ENCODE results near the gene RNF141.

The RNF141 gene, protein sequence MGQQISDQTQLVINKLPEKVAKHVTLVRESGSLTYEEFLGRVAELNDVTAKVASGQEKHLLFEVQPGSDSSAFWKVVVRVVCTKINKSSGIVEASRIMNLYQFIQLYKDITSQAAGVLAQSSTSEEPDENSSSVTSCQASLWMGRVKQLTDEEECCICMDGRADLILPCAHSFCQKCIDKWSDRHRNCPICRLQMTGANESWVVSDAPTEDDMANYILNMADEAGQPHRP

DNA sequence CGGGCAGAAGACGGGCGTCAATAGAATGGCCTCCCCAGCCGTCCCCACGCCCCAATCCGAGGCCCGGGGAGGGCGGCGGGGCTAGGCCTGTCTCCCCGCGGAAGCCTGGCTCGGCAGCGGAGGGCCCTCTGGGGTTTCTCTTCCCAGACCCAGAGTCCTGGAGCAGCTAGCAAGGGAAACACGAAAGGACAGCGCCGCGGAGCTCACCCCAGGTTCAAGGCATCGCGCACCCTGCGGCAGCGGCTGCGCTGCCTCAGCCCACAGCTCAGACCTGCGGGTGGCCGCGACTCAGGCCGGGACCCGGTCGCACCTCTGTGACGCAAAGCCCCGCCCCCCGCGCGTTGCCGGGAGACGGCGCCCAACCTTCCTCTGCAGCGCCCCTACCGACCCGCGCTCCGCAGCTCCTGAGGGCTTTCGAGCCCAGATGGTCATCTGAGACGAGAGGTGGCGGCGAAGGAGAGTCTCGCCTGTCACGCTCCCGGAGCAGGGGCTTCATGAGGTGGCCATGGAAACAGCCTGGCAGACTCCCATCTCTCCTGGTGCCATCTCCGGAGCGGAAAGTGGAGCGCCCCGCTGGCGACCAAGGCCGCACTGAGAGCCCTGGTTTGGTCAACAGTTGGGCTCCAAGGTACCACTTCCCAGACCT lies at the start of gene RNF141:
Gene RNF141, minus strand, starts transcription at position 273 of the 646 bp plus-strand sequence. CDS start 7,029 bp downstream, outside the sequence.
- in situ Hi-C loops (cut with HindIII; ENCODE audit: low sequenced_read_pairs): loop anchor here (5.0 kb wide), 1 partner anchor 66 kb away; no protein-coding TSS in a partner anchor

DNA sequence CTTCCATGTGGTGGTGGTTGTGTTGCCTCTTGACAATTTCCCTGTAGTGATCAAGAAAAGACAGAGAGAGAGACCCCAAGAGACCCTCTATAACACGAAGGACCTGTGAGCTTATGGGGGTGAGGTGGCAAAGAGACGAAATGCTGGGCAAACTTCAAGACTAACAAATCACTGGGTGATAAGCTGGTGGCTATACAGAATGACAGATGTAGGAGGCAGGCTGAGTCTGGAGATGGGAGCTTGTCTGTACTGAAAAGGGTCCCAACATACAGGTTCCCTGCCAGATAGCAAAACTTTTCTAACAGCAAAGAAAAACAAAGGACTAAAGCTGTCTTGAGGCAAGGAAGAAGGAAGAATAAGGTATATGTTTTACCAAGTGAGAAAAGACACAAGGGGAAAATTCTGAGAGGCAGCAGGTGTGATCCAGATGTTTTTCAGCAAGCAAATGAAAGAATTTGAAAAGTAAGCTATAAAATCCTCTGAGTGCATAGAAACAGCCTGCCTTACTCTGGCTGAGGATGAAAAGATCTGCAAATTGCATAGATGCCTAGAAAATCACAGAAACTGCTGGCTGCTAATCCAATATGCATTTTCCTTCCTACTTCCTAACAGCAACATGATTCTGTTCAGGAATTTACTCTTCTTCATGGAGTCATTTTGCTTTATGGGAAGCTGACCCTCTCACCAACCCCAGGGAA lies 49.4 kb upstream of the RNF141 start:
- in situ Hi-C loops (cut with HindIII; ENCODE audit: low sequenced_read_pairs): no loop called here

DNA sequence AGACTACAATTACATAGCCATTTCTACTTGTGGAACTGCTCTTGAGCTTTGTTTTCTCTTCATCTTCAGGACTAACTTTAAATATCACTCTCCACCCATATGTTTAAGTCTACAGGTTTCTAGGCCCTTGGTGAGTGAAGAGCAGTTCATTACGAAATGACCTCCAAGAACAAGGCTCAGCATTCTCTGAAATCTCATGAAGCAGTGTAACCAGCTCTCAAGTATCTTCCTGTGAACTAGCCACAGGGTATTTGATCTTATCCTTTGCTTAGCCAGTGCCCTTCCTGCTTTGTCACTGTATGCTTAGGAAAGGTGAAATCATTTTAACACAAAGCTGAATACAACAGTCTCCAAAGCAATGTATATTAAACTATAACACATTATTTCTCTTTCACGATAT lies 47.9 kb upstream of the RNF141 start:
- in situ Hi-C loops (cut with HindIII; ENCODE audit: low sequenced_read_pairs): no loop called here

DNA sequence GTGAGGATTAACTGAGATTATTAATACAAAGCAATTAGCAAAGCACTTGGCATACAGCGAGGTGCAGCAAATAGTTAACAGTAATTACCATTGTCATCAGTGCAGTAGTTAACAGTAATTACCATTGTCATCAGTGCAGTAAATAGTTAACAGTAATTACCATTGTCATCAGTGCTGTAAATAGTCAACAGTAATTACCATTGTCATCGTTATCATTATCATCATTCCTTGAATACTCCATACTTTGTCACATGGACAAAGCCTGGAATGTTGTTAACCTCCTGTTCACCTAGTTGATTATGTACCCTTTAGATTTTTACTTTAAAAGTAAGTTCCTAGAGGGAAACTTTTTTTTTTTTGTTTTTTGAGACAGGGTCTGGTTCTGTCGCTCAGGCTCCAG lies 47.0 kb upstream of the RNF141 start:
- in situ Hi-C loops (cut with HindIII; ENCODE audit: low sequenced_read_pairs): no loop called here

DNA sequence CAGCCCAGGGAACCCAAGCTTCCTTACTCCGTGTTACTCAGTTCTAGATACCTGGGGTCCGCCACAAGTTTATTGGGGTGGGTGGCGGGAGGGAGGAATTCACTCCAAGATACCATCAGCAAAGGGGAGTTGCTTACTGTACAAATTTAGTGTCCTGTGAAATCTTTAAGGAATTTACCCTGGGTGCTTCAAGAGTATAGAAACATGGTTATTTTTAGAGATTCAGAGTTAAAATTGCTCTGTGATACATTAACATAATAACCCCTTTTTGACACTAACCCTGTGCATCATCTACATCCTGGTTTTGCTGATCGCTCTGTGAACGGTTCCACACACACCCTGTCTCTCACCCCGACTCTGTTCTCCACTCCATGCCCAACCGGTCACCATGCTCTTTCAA lies 46.4 kb upstream of the RNF141 start:
- in situ Hi-C loops (cut with HindIII; ENCODE audit: low sequenced_read_pairs): no loop called here

DNA sequence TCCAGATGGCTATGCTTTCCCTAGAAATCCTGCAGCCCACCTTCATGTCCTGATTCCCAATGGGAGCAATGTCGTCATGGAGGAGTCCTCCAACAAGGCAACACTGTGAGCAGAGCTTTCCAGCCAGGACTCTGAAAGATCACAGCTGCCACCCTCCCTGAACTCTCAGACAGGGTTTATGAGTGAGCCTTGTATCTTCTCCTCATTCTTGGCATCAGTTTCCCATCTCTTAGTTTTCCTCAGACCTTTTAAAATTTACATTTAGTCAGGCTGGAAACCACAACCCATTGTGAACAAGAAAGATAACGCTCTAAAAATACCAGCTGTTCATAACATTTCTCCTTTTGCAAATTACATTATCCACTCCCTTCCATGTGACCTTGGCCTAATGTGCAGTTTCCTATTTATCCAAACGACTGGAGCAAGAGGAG lies 43.1 kb upstream of the RNF141 start:
- in situ Hi-C loops (cut with HindIII; ENCODE audit: low sequenced_read_pairs): no loop called here

DNA sequence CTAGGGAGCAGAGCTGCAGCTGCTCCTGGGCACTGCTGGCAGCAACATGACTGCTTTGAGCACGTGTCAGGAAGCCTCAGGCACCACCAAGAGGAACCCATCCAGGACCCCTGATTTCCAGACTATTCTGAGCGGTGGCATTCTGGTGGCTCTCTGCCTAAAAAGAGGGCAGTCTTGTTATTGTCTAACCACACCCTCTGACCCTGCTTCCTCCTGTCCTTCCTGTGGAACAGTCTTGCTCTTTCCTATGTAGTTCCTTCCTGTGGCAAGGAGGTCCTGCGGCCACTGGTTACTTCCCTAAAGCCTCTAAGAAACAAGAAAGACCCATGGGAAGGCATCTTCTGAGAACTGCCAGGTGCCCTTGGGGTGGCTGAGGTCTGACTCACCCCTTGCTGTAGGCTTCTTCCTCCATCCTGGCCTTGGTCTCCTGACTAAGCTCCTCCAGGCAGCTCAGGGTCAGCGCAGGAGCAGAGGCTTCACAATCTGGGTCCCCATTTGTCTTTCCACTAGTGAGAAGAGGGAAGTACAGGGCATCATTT lies 40.6 kb upstream of the RNF141 start:
- in situ Hi-C loops (cut with HindIII; ENCODE audit: low sequenced_read_pairs): no loop called here

DNA sequence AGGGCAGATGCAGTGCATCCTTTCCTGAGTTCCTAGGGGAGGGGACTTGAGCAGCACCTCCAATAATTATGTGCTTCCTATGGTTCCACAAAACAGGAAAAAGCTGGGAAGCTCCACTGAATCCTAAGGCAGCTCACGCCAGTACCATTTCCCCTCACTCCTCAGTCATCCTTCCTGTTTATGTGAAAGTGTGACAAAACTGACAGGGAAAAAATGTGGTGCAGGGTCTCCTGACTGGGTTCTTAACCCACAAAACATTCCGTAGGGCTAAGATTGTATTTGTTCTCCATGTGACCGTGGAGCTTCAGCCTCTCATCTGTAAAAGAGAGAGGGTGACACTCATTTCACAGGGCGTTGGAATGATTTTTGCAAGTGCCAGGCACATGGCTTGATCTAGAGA lies 39.6 kb upstream of the RNF141 start:
- in situ Hi-C loops (cut with HindIII; ENCODE audit: low sequenced_read_pairs): no loop called here

DNA sequence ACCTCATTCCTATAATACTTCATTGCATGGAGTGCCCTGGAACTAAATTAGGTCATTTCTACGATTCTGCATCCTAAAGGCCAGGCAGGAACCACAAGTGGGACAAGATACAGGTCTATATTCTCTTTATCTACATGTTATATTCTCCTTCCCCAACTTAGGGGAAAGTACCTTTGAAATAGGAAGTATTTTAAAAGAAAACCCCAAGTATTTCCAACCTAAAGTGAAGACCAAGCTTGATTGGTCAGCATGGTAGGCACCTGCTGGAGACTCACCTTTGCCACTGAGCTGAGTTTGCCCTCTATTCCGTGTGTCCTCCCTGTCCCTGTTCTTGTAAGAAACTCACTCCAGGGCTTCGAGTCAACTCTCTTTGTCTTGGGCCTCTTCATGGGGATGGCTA lies 38.7 kb upstream of the RNF141 start:
- in situ Hi-C loops (cut with HindIII; ENCODE audit: low sequenced_read_pairs): no loop called here

DNA sequence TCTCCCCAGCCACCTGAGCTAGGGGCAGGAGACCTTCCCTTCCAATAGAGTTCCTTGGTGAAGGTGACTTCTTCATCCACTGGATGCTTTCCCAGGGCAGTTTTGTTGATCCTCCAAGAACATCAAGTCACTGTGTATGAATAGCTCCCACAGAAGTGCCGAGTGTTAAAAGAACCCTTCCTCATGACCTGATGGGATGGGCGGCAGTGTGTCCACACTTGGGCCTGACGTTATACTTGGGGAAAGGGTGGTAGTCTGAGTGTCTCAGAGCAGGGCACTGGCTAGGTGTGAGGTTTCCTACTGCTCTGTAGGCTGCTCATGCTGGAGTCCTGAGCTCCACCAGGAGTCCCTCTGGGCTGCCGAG lies 35.0 kb upstream of the RNF141 start:
- in situ Hi-C loops (cut with HindIII; ENCODE audit: low sequenced_read_pairs): no loop called here

DNA sequence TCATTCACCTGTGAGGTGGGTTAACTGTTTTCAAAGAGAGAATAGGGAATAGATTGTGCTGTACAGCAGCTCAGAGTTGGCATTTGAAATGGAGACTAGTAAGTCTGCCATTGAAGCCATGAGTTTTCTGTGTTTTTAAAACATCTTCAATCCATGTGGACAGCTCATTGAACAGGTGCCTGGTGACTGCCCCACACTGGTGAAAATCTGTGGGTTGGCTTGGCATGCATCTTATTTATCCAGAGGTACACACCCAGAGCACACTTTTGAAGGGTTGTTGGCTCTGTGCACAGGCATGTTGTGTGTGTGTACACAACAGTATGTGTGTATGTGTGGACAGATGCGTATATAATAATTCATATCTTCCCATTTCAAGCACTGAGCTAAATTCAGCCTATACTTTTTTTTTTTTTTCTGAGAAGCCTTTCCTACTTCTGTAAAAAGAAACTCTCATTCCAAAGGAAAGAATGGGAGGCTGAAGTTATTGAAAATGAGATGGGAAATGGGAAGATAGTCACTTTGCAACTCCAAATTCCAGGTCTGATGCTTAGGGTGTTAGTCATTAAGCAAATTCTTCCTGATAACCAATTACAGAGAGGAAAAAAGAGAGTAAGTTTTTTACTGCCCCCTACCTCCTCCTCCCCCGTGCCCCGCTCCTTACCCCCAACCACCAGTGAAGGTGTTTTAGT lies 34.5 kb upstream of the RNF141 start:
- in situ Hi-C loops (cut with HindIII; ENCODE audit: low sequenced_read_pairs): no loop called here

DNA sequence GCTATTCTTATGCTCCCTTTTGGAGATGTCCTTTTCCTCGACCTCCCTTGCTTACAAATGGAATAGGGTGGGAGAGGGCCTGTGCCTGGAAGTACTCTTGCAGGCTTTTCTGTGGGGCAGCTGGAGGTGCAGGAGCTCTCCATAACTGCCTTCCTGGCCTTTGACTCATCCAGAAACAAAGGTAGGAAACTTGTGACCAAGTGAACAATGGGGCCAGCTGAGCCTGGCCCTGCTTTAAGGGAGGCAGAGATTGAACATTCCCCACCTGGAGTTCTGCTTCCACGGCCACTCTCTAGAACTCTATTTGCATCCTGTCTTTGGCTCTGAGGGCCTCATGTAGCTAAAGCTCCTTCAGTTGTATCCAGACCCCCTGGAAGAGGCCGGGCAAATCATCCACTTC lies 32.6 kb upstream of the RNF141 start:
- in situ Hi-C loops (cut with HindIII; ENCODE audit: low sequenced_read_pairs): no loop called here

DNA sequence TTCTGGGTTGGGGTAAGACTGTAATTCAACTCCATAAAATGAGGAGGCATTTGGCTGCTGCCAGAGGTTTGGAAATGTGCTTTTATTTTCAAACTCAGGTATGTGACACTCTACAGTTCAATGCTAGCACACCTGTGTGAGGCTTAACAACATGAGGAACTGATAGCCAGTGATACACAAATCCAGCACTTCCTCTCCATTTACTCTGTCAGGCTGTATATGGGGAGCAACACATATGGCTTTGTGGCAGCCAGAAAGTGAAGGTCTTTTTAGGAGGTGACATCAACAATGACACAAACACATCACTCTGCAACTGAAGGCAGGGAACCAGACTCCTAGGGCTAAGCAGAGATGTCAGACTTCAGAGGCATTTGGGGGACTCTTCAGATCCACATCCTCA lies 32.0 kb upstream of the RNF141 start:
- in situ Hi-C loops (cut with HindIII; ENCODE audit: low sequenced_read_pairs): no loop called here

DNA sequence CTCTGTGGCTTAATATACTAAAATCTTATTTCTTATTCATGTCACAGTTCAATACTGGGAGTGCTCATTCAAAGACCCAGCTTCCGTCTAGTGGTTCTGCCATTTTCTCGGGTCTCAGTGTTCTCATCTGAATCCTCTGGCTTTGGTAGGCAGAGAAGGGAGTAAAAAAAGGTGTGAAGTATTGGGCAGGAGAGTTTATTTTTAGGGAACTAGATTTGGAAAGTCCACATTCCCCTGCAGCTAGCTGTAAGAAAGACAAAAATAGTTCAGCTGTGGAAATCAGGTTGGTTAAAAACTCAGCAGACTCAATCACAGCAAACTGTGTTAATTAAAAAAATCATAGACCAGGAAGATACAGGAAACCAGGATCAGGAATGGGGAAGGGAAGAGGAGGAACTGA lies 31.5 kb upstream of the RNF141 start:
- in situ Hi-C loops (cut with HindIII; ENCODE audit: low sequenced_read_pairs): no loop called here

DNA sequence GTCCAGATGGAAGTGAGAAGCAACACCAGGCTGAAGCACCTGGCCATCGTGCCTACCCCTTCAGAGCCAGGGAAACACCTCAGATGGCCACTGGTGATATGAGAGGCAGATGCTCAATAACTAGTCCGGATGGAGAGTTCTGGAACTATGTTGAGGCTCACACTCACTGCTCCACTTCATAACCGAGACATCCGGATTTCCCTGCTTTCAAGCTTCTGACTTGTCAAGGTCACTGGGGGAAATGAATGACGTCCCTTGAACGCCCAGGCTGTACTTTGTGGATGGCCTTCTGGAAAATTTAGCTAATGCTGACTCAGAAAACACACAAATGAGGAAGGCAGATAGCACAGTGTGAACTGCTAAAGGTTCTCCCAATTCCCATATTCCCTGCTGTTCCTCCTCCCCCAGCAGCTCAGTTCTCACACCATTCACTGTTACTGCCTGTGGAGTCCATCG lies 27.5 kb upstream of the RNF141 start, which contains the start of gene LYVE1:
Gene LYVE1, minus strand, starts transcription at position 180 of the 456 bp plus-strand sequence. Its CDS starts 133 bp downstream, at position 47.
- in situ Hi-C loops (cut with HindIII; ENCODE audit: low sequenced_read_pairs): no loop called here

DNA sequence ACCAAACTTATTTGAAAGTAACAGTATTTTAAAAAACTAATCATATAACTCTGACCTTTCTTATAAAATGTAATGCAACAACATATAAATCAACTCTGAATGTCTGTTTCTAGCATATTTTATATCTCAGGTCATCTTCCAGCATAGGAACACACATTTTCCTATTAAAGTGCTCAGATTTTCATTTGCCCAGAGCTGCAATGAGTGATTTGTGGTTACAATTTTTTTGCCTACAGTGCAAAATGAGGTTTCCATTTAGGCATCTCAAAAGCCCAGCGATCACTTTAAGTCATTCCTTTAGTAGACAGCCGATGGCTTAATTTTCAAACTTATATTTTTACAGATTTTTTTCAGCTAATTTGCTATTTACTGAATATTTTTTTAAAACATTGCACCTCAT lies 26.5 kb upstream of the RNF141 start:
- in situ Hi-C loops (cut with HindIII; ENCODE audit: low sequenced_read_pairs): no loop called here

DNA sequence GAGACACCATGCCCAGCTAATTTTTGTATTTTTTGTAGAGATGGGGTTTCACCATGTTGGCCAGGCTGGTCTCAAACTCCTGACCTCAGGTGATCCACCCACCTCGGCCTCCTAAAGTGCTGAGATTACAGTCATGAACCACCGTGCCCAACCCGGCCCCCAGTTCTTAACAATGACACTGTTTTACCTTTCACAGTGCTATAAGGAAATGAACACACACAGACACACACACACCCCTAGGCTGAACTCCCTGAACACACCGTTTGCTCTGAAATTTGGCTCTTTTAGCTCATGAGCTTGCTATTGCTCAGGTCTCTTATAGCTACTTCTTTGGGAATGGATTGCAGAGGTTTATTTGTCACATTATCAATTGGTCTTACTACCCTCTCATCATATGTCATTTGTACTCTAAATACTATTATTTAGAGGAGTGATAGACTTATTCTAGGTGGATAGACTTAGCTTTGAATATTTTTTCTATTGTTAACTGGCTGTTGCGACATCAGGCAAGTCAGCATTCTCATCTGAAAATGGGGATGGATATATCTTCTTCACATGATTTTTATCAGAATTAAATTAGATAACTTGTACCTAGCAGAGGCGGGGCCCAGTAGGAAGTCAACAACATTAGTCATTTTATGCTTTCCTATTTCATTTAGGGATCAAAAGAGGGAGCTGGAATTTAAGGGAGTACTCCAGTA lies 25.4 kb upstream of the RNF141 start:
- in situ Hi-C loops (cut with HindIII; ENCODE audit: low sequenced_read_pairs): no loop called here

DNA sequence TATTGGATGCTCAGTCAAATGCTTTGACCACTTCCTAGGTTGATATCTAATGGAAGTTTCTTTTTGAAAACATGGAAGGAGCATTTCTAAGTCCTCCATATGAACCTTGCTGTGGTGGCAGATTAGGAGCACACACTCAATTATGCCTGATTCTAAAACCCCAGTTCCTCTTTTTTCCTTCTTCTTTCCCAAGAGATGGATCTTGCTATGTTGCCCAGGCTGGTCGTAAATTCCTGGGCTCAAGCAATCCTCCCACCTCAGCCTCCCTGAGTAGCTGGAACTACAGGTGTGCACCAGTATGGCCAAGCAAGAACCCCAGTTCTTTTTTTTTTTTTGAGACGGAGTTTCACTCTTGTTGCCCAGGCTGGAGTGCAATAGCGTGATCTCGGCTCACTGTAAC lies 24.5 kb upstream of the RNF141 start:
- in situ Hi-C loops (cut with HindIII; ENCODE audit: low sequenced_read_pairs): no loop called here

DNA sequence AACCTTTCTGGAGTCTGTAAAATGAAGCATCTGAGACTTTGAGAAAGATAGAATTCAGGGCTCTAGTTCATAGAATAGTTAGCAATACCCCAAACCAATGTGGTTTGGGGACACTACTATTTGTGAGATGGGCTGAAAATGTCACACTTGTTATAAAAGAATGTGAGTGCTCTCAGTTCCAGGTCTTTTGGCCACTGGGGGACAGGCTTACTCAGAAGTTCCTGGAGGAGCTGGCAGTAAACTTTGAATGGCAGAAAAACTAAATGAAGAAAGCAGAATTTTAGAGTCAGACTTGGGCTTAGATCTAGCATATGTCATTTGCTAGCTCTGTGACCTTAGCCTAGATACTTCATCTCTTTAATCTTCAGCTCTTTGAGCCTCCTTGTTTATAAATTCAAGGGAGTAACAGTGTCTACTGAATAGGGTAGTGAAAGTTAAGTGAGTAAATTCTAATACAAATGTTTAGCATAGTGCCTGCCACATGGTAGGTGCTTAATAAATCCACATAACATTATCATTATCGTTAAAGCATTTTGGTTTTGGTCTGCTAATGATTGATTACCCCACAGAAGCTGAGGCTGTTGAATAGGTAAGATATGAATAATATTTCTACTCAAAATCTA lies 23.8 kb upstream of the RNF141 start:
- in situ Hi-C loops (cut with HindIII; ENCODE audit: low sequenced_read_pairs): no loop called here

DNA sequence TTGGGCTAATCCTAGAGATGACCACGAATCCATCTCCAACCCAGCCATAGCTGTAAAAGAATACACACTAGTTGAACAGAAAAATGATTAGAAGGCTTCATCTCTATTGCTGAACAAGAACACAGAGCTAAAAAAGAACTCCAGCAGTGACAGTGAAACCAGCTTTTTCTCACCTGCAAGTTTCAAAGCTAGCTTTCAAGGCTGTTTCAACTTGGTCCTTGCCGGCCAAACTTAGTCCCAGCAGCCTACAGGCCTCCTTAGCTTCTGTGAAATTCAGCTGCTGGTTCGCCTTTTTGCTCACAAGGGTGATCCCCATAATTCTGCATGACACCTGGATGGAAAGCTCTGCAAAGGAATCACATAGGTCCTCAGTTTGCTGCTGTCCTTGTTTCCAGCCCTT lies 23.0 kb upstream of the RNF141 start:
- in situ Hi-C loops (cut with HindIII; ENCODE audit: low sequenced_read_pairs): no loop called here
